ENCODE results near the gene PPM1L.
"Not testable (repeated sequence)": the region's sequence is repeated elsewhere in the genome, so short reads cannot be mapped to it uniquely, and the experiment has no call there.

PPM1L gene

DNA sequence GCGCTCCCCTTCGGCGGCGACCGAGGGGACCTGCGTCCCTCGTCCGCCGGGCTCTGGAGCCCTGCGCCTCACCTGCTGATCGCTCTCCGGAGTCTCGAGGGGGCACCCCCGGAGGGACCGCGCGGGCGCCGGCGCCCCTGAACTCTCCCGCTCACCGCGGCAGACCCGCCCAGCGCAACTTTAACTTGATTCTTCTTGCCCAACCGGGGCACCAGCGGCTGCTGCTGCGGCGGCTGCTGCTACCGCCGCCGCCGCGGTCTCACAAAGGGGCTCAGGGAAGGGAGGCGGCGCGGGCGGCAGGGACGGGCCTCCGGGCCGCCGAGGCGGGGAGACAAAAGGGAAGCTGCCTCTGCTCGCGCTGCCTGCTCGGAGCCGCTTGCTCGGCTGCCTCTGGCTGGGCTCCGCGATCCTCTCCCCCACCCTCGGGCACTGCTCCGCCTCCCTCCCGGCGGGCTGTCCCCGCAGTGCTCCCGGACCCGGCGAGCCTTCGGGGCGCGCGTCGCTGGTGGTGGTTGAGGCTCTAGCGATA lies at the start of gene PPM1L:
Gene PPM1L, plus strand, starts transcription at position 456 of the 529 bp plus-strand sequence.
- DNase-seq: peak; percentile 58

DNA sequence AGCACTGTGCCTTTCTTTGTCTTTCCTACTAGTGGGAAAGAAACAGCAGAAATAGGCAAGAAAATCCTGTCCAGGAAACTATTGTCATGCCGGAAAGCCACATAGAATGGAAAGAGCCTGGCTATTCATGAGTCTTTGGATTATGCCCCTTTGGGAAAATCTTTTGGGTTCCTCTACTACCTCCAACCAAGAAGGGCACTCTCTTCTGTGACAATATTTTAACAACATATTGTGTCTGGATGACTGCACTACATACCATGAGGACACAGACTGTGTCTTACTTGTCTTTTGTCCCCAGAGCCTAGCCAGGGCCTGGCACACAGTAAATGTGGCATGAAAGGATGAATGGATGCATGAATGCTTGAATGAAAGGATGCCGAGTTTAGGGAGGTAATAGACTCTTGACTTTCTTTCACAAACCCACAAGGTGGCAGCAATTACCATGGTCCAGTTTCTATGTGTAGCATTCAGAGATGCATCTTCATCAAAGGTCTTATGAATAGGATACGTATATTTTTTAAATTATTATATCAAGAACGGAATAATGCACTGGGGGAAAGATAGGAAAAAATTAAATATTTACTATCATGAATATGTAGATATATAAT lies 48.7 kb upstream of the PPM1L start:
- peak; percentile 9 for DNase-seq

DNA sequence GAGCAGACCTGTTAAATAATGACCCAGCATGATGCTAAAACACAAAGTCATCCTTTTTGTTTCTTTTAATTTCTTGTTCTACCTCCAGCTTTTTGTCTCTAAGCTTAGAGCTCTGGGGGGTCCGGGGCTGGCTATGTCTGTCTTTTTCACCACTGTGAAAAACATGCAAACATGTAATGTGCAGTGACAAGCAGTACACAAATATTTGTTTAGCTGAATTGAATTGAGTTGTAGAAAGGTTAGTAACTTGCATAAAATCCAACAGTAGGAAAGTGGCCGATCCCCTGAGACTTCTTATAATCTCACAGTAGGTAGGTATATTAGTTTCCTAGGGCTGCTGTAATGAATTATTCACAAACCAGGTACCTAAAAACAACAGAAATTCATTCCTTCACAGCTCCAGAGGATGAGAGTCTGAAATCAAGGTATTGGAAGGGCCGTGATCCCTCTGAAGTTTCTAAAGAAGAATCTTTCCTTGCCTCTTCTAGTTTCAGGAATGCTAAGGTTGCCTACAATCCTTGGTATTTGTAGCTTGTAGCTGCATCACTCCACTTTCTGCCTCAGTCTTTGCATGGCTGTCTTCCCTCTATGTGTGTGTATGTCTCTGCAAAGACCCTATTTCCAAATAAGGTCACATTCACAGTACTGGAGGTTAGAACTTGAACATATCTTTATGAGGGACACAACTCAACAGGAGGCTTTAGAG lies 46.4 kb upstream of the PPM1L start:
- no peak for DNase-seq

DNA sequence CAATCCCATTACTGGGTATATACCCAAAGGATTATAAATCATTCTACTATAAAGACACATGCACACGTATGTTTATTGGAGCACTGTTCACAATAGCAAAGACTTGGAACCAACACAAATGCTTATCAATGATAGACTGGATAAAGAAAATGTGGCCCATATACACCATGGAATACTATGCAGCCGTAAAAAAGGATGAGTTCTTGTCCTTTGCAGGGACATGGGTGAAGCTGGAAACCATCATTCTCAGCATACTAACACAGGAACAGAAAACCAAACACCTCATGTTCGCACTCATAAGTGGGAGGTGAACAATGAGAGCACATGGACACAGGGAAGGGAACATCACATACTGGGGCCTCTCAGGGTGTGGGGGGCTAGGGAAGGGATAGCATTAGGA lies 42.9 kb upstream of the PPM1L start:
- not testable (repeated sequence) for DNase-seq

DNA sequence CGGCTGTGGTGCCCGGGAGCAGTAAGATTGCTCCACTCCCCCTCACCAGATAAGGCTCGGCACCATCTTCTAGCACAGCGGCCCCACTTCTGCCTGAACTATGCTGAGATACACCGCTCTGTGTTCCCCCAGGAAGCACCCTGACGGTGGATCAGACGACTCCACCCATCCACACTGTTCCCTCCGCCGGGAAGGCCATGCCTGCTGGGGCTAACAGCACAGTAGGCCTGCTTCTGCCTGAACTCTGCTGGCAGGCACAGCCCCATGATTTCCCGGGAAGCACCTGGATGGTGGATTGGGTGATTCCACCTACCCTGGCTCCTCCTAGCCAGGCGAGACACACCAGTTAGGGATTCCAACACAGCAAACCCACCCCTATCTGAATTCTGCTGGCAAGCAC lies 36.3 kb upstream of the PPM1L start:
- DNase-seq: no peak

DNA sequence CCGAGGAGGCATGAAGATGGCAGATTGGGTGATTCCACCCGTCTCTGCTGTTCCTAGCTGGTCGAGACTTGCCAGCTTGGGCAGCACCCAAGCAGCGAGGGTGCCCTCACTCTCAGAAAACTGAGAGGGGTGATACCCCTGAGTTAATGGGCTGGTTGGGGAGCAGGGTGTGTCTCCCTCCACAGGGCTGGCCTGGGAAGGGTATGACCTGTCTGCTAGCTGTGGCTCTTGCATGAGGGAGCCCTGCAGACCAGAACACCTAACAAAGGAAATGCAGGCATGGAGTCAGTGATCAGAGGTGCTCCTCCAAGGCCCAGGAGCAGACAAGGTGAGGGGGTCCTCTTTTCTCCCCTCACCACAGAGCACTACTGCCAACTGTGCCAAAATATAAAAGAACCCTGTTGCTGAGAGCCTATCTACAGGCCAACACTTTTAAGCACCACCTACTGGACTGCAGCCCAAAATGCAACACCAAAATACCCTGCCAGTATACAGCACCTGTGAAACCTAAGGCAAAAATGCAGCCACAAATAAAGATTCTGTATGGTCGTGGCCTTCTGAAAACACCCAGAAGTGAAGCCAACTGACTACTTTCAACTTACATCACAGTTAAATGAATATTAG lies 35.8 kb upstream of the PPM1L start:
- DNase-seq: no peak

DNA sequence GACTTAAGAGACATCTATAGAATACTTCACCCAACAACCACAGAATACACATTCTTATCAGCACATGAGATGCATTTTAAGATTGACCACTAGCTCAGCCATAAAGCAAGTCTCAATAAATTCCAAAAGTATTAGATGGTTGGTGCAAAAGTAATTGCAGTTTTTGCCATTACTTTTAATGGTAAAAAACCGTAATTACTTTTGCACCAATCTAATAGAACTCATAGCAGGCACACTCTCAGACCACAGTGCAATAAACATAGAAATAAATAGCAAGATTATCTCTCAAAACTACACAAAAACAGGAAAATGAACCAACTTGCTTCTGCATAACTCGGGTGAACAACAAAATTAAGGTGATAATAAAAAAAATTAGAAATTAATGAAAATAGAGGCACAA lies 33.7 kb upstream of the PPM1L start:
- DNase-seq: no peak

DNA sequence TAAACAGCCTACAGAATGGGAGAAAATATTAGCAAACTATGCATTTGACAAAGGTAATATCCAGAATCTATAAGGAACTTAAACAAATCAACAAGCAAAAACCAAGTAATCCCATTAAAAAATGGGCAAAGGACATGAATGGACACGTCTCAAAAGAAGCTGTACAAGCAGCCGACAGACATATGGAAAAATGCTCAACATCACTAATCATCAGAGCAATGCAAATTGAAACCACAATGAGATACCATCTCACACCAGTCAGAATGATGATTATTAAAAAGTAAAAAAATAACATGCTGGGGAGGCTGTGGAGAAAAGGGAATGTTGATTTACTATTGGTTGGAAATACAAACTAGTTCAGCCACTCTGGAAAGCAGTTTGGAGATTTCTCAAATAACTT lies 30.7 kb upstream of the PPM1L start:
- no peak for DNase-seq

DNA sequence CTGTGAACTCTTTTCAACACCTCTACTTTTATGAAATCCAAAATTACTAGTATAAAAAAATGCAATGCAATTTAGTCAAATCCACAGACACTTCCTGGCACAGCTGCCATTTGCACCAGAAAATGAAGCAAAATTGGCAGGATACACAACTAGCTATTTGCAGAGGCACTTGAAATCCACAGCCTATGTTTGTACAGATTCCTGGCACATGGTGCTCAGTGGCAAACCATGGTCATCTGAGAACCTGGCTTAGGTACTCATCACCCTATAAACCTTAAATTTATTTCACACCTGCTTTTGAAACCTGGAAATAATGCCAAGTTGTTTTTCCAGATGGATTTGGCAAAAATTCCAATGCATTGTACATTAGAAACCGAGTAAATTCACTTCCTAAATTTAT lies 20.2 kb upstream of the PPM1L start:
- no peak for DNase-seq

DNA sequence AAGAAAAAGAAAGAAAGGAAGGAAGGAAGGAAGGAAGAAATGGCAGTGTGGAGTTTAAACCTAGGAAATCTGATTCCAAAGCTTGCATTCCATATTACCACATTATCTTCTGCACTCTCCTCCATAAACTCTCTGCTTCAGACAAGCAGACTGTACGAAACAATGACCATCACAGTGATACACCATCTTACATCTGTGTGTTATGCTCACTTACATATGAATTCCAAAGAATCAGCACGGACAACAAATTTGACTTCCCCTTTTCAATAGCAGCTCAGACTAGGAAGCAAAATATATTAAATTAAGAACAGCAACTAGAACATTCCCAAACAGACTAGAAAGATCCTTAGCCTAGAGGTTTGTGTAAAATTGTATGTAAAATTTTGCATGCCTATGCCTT lies 18.0 kb upstream of the PPM1L start:
- DNase-seq: no peak

DNA sequence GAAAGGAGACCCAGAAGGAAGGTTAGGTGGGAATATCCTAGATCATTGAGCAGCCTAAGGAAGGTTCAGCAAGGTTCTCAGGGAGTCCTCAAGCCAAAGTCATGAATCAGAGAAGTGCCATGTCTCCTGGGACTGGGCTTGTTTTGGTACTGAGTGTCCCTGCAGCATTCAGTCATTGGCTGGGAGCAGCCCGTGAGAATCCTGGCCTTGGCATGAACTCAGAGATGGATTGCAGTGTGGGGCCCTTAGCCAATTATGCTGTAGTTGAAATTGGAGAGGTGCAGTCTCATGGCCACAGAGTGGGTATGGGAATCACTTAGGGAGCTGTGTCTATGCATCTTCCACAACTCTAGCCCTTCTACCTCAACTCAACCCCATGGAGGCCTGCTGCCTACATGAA lies 17.0 kb upstream of the PPM1L start:
- no peak for DNase-seq

DNA sequence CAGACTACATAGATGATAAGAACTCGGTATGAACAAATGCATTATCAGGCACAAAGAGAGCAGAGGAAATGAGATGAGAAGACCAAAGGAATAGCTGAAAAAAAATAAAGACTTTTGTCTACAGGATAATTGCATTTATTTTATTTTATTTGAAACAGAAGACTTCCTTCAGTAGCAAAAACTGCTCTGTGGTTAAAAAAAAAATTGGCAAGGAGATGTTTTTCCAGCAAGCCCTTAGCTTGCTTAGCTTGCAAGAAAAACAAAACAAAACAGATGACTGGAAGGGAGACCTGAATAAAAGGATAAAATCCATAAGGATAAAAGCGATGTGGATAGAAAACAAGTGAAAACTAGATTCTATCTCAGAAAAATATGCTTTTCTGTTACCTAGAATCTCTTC lies 9.1 kb upstream of the PPM1L start:
- DNase-seq: no peak

DNA sequence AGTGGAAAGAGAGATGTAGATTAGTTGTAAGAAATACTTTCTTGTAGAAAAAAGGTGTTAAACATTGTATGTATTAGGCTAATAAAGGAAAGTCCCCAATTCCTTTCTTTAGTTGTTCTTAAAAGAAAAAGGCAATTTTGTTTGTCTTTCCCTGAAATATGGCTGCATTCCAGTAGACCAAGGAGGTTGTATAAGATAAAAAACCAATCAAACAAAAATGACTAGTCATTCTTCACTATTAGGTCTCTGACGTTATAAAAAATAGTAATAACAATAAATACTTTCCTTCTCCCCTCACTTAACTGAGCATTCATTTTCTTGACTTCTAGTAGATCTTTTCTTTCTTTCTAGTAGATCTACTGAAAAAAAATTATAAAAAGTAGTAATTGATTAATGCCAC lies 8.6 kb upstream of the PPM1L start:
- DNase-seq: no peak

DNA sequence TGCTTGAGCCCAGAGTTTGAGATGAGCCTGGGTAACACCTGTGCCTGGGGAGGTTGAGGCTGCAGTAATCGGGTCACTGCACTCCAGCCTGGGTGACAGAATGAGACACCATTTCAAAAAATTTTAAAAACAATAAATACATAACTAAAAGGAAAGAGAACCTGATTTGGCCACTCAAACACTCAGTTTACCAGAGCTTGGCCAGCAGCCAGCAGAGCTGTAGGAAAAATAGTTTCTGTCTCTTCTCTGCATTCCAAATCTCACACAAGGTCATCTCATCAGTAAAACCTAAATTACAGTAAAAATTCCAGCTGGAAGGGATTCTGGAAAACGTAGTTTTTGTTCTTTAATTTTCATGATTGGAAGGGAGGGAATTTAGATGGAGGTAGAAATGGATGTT lies 7.8 kb upstream of the PPM1L start:
- no peak for DNase-seq

DNA sequence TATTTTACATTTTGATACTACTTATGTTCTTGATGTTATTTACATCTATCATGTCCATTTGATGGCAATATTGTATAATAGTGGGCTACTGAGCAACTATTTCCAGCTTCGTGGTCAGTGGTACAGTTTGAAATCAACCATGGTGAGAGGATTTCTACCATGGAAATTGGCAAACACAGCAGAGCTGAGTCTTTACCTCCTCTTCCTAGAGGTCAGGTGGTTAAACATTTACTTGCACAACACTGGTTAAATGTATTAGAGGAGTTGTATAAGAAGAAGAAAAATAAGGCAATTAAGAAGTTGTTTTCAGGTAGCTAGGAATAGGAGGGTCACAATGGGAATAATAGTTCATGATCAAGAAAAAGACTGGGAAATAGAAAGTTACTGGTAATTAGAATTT lies 7.2 kb upstream of the PPM1L start:
- DNase-seq: no peak

DNA sequence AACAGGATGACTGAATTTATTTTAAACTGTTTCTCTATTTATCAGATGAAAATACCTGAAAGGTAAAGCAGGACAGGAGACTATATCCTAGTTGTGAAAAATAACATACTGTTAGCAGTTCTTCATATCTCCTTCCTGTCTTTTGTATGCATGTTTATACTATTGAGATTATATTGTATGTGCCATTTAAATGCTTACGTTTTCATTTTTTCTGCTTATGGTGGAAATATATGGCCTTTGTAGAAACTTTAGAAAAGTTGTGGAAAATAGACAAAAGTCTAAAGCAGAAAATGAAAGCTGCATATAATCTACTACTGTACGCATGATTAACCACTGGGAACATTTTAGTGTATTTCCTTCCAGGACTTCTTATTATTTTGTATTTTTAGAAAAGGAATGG lies 2.1 kb upstream of the PPM1L start:
- DNase-seq: no peak

DNA sequence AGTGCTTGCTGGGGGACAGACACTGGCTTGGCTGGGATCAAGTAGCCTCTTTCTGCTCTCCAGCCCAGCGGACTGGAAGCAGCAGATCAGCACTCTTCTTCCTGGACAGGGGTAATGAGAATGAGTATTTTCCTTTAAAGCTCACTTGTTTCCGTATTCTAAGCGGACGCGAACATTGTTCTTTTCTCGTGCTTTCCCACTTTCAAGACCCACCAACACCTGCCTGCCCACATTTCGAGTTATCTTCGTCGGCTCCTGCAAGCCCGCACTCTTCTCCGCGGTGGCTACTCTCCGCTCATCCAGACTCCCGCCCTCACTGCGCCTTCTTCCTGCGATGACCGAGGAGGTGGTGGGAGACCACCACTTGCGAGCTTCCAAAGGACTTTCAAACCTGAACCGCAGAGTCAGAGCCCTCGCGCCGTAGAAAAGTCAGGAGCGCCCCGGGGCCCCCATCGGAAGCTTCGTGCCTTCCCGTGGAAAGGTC lies 1.6 kb upstream of the PPM1L start:
- peak; percentile 19 for DNase-seq

DNA sequence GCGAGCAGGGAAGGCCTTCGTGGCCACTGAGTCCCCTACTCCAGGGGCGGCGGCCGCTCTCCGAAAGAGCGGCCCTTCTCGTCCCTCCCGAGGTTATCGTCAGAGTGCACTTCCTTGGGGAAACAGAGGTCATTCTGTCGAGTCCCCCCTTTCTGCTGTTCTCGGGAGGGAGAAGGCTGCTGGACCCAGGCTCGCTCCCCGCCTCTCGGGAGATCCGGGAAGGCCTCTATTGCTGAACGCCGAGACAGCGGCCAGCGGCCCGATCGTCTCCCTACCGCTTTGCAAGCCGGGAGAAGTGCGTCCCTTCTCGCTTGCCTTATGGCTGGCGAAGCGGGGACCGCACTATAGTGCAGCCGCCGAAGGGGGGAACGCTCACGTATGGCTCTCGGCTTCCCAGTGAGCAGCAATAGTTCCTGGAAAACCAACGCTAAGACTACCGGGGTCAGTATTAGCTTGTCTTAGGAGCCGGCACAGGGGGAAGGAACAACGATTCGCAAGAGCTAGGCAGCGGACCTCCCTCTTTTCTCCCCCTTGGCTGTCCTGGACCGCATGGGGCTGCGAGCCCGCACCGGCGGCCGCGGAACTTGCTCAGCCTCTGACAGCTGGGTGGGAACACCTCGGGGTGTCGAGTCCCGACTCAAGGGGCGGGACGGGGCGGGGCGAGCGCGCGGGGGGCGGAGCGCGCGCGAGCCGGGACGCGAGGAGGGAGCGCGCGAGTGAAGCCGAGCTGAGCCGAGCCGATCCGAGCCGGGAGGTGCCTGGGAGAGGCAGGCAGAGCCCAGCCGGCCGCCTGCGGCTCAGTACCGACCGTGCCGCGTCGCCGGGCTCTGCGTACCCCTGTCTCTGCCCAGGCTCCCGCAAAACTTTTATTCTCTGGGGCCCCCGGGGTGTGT lies 930 bp upstream of the PPM1L start:
- DNase-seq: peak; percentile 92

DNA sequence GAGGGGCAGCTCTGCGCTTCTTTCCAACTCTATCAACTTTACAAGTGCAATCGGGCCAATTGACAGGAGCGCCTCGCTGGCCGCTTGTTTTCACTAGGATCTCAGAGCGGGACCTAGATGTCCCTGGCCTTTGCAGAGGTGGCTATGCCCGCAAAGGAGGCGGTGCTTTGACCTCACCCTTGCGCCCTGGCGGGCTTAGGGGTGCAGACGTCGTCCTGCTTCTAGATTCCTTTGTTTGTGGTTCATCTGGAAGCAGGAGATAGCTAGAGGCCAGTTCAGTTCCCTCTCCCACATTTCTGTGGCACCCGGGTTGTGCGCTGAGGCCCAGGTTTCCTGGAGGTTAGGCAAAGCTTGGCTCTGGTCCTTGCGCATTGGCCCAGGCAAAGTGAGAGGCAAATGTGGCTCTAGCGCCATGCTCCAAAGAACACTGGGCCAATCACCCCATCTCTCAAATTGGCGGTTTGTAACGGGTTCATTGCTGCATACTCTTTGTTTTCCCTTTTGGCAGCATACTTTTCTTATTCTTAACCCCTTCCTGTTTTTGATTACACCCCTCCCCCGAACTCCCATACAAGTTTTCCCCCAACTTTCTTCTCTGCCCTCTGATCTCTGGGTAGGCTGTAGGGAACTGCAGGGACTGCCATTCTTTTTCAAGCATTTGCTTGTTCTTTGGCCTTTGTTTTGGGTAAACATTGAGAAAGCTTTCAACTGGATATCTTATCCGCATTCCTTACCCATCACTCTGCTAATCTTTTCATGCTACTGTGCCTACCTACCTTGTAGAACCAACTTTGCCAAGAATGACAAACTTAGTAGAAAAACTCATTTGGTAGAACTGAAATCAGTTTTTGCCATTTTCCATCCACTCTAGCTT lies 1.4 kb downstream of the PPM1L start:
- peak; percentile 2 for DNase-seq

DNA sequence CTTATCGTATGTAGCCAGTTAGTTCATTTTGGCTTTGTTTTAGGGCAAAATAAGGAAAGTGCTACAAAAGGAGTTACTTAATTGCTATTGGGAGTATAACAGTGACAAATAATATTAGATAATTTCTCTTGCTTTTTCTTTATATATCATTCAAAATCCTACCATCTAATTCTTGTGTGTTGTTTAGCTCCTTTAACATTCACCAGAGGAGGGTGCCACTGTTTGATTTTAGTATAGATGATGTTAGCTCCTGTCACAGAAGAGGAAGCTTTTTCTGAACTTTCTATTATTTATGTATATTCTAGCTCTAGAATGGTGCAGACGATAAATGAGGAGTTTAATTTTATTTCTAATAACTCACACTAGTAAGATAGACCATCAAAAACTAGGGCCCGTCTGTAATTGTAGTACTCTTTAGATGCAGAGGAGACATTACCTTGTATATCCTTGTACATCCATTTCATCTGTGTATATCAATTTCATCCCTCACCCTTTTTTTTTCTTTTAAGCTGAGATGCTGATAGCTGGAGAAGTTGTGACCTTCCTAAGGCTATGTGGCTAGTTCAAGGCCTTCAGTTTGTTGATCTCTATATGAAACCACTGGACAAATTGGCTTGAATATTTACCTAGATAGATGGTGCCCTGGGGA lies 3.0 kb downstream of the PPM1L start:
- DNase-seq: no peak

DNA sequence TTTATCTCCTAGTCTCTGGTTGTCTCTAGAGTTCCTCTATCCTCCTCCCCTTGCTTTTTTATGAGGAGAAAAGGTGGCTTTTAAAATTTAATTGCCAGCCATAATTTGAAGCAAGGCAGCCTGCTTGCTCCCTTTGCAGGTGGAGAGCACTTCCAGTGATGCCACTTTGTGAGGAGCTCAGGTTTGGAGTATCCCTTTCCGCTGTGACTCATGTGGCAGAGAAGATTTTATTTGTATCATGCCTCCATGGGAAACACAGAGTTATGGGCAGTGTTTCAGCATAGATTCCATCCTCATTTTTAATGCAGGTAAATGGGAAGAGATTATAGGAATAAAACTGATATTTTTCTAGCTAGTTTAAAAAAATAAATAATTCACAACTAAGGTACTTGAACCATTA lies 7.0 kb downstream of the PPM1L start:
- no peak for DNase-seq

DNA sequence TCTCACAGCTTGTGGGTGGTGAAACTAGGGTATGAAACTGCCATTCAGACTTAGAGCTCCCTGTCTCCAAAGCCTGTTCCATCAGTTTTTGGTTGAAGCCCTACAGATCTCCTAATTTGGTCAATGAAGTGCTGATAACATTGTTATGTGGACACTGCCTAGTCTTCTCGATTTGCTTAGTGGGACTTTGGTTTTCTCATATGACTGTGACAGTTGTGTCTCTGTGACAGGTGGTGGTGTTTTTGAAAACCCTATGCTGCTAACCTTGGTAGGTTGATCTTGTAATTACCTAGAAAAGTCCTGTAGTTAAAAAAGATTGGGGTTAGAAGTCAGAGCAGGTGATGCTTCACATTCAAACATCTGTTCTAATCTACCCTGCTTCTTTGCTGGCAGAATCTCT lies 9.2 kb downstream of the PPM1L start:
- DNase-seq: no peak

All from activated CD4-positive, alpha-beta T cell treated with anti-CD3 and anti-CD28 coated beads for 48 hours (primary cell).